Ishikawa (cell line): ENCODE data around the gene XPO6.

Source experiments
- CEBPB ChIP-seq: IDR thresholded peaks from 2 replicates; pipeline ENCODE4 v1.6.1; 2012
- CREB1 ChIP-seq: IDR thresholded peaks from 2 replicates; pipeline ENCODE4 v1.6.1; 2012; ENCODE audit warnings: low read depth
- EGR1 ChIP-seq: IDR thresholded peaks from 2 replicates; pipeline ENCODE4 v1.6.1; 2012
- EP300 ChIP-seq: IDR thresholded peaks from 2 replicates; pipeline ENCODE4 v1.6.1; 2012; ENCODE audit warnings: borderline replicate concordance
- FOXM1 ChIP-seq: IDR thresholded peaks from 2 replicates; pipeline ENCODE4 v1.6.1; 2012; ENCODE audit warnings: low read depth, borderline replicate concordance
- MAX ChIP-seq: IDR thresholded peaks from 2 replicates; pipeline ENCODE4 v1.6.1; 2012
- NFIC ChIP-seq: IDR thresholded peaks from 2 replicates; pipeline ENCODE4 v1.6.1; 2012
- RAD21 ChIP-seq: IDR thresholded peaks from 2 replicates; pipeline ENCODE4 v1.6.1; 2012; ENCODE audit warnings: low read depth
- REST ChIP-seq: IDR thresholded peaks from 2 replicates; pipeline ENCODE4 v1.6.1; 2012; ENCODE audit warnings: low read depth, mild to moderate bottlenecking
- TAF1 ChIP-seq: IDR thresholded peaks from 2 replicates; pipeline ENCODE4 v1.6.1; 2012; ENCODE audit warnings: low read depth, mild to moderate bottlenecking
- TEAD4 ChIP-seq: IDR thresholded peaks from 2 replicates; pipeline ENCODE4 v1.6.1; 2012
- USF1 ChIP-seq: IDR thresholded peaks from 2 replicates; pipeline ENCODE4 v1.6.1; 2012
- YY1 ChIP-seq: IDR thresholded peaks from 2 replicates; pipeline ENCODE4 v1.6.1; 2012; ENCODE audit warnings: low read depth
- ZBTB7A ChIP-seq: IDR thresholded peaks from 2 replicates; pipeline ENCODE4 v1.6.1; 2012; ENCODE audit warnings: low read depth

- no peak for TF ChIP-seq REST
- no peak for TF ChIP-seq TAF1
- TF ChIP-seq TEAD4, result no peak
- TF ChIP-seq EP300, result no peak
- TF ChIP-seq CREB1, result no peak
- TF ChIP-seq YY1, result no peak
- TF ChIP-seq RAD21, result no peak
- TF ChIP-seq MAX, result no peak
- TF ChIP-seq USF1, result no peak
- no peak for TF ChIP-seq FOXM1
- no peak for TF ChIP-seq CEBPB
- TF ChIP-seq NFIC, result no peak
- no peak for TF ChIP-seq EGR1
- TF ChIP-seq ZBTB7A, result no peak
Measured at GRCh38 chr16:28110977-28111376, 100.8 kb downstream of the XPO6 start.
